Fibroblast of upper back skin (primary cell): ENCODE measurements around the gene AGBL4.

Experiments
- DNase-seq: peaks from one replicate; pipeline ENCODE4 v3.0.0-alpha.2; 2013

The AGBL4 gene

GRCh38 chr1:48616710-48617109, 1407.0 kb downstream of the AGBL4 start:
- peak; percentile 13 for DNase-seq

GRCh38 chr1:48611841-48612240, 1411.9 kb downstream of the AGBL4 start:
- DNase-seq: no peak

GRCh38 chr1:48610628-48611542, 1412.9 kb downstream of the AGBL4 start:
- DNase-seq: no peak

GRCh38 chr1:48608882-48609281, 1414.9 kb downstream of the AGBL4 start:
- no peak for DNase-seq

GRCh38 chr1:48603222-48603621, 1420.5 kb downstream of the AGBL4 start:
- no peak for DNase-seq

- DNase-seq: no peak
Measured at GRCh38 chr1:48602349-48602748, 1421.4 kb downstream of the AGBL4 start.

- no peak for DNase-seq
Measured at GRCh38 chr1:48600182-48600581, 1423.6 kb downstream of the AGBL4 start.

- no peak for DNase-seq
Measured at GRCh38 chr1:48597663-48598062, 1426.1 kb downstream of the AGBL4 start.

GRCh38 chr1:48596046-48596445, 1427.7 kb downstream of the AGBL4 start:
- peak; percentile 43 for DNase-seq

- no peak for DNase-seq
Measured at GRCh38 chr1:48595613-48596012, 1428.1 kb downstream of the AGBL4 start.

GRCh38 chr1:48592330-48592729, 1431.4 kb downstream of the AGBL4 start:
- DNase-seq: no peak

GRCh38 chr1:48591181-48591580, 1432.6 kb downstream of the AGBL4 start:
- no peak for DNase-seq

- no peak for DNase-seq
Measured at GRCh38 chr1:48588061-48588460, 1435.7 kb downstream of the AGBL4 start.

GRCh38 chr1:48582408-48582807, 1441.3 kb downstream of the AGBL4 start:
- no peak for DNase-seq

- DNase-seq: no peak
Measured at GRCh38 chr1:48581270-48581669, 1442.5 kb downstream of the AGBL4 start.

- DNase-seq: no peak
Measured at GRCh38 chr1:48576565-48576964, 1447.2 kb downstream of the AGBL4 start.

- peak; percentile 58 for DNase-seq
Measured at GRCh38 chr1:48572646-48573258, 1451.0 kb downstream of the AGBL4 start.

GRCh38 chr1:48572134-48572533, 1451.6 kb downstream of the AGBL4 start:
- no peak for DNase-seq

GRCh38 chr1:48571303-48571987, 1452.3 kb downstream of the AGBL4 start:
- no peak for DNase-seq

- no peak for DNase-seq
Measured at GRCh38 chr1:48570568-48570967, 1453.2 kb downstream of the AGBL4 start.

GRCh38 chr1:48568501-48568900, 1455.3 kb downstream of the AGBL4 start:
- no peak for DNase-seq

GRCh38 chr1:48566492-48566891, 1457.3 kb downstream of the AGBL4 start:
- DNase-seq: no peak

GRCh38 chr1:48563021-48563420, 1460.7 kb downstream of the AGBL4 start:
- DNase-seq: no peak

- no peak for DNase-seq
Measured at GRCh38 chr1:48561444-48561843, 1462.3 kb downstream of the AGBL4 start.
